ENCODE results near the gene CYB561D2. TPM values are rescaled to one million over a fixed set of nuclear protein-coding genes. Genes with fewer than 3 reads are reported as not detected.

Gene CYB561D2
- total RNA-seq, 1 experiment from 2014 or later: 9.5 TPM

GRCh38 chr3:50340448-50341329 lies 10.0 kb upstream of the CYB561D2 start, which contains the start of gene RASSF1 (continued):
- no peak for TF ChIP-seq ZBTB33 (IDR thresholded peaks at IDR 0.05; ENCODE audit: extremely low read depth, insufficient replicate concordance, low read length)
- no peak for TF ChIP-seq EZH2 (IDR thresholded peaks at IDR 0.05)

GRCh38 chr3:50341537-50341936 lies 9.1 kb upstream of the CYB561D2 start:
- no peak overlapping the region for H3K27ac ChIP-seq (ENCODE audit: low read depth, low read length)
- DNase-seq (ENCODE audit: low read depth, low spot score): no peak
- peaks cover 0 to 3% of the 10 kb centered on the region in 2 experiments; a peak in 1 of 4 replicates for H3K36me3 ChIP-seq (ENCODE audit: control insufficient read depth in 1 of 2, insufficient read depth in 2 of 2, low read length in 2 of 2)
- peak overlapping the region; percentile 95 for H3K4me2 ChIP-seq (ENCODE audit: low read length)
- no peak for ATAC-seq
- no peaks in the 10 kb centered on the region for H4K20me1 ChIP-seq (ENCODE audit: insufficient read depth)
- H3K9ac ChIP-seq (ENCODE audit: low read length): peak overlapping the region; percentile 98
- H3K4me3 ChIP-seq (replicated peaks in 1 of 2; ENCODE audit: low read depth in 1 of 2, low read length in 2 of 2): peak overlapping the region; percentile 62 to 89
- H3K9me2 ChIP-seq (ENCODE audit: insufficient read depth): no peaks in the 10 kb centered on the region
- intact Hi-C loops (cut with micrococcal nuclease): no loop called here
- ChIA-PET RAD21 (ENCODE audit: low non-redundant PET in 1 of 2, low total read pairs in 2 of 2, uncharacterized antibody in 2 of 2, unreplicated experiment in 2 of 2) (no interaction called here), POLR2A (interaction anchor here (0.8 to 1.3 kb wide), 2 partner anchors 9 to 40 kb away, joined by 3 to 11 read pairs; partner anchors contain the start of genes CYB561D2 and NPRL2), CTCF (no interaction called here)
- no peaks in the 10 kb centered on the region for H3K9me3 ChIP-seq (ENCODE audit: control insufficient read depth in 1 of 2, insufficient read depth in 1 of 2, low read depth in 1 of 2, low read length in 2 of 2)
- H3K4me1 ChIP-seq (ENCODE audit: control insufficient read depth in 1 of 2, insufficient read depth in 2 of 2, low read length in 2 of 2): peaks cover 28 to 56% of the 10 kb centered on the region in 2 experiments
- no TSS peak for BruUV-seq (replicated peaks)
- H2AFZ ChIP-seq (ENCODE audit: low read depth, low read length, poor library complexity, severe bottlenecking): no peak overlapping the region
- peaks cover 28% of the 10 kb centered on the region for H3K79me2 ChIP-seq (ENCODE audit: insufficient read depth, low read length)
- H3K27me3 ChIP-seq (ENCODE audit: insufficient read depth, low read length): no peaks in the 10 kb centered on the region
- no peak for TF ChIP-seq POLR2A (IDR thresholded peaks at IDR 0.05; ENCODE audit: borderline replicate concordance, extremely low read depth, insufficient read depth, insufficient read length)
- TF ChIP-seq ZFX (IDR thresholded peaks at IDR 0.05): no peak
- no peak for TF ChIP-seq YY1 (IDR thresholded peaks at IDR 0.05; ENCODE audit: extremely low read depth, insufficient replicate concordance, low read depth, low read length)
- no peak for TF ChIP-seq RAD21 (IDR thresholded peaks at IDR 0.05; ENCODE audit: low read depth)
- no peak for TF ChIP-seq ZNF274 (IDR thresholded peaks at IDR 0.05; ENCODE audit: low read depth, low read length)
- TF ChIP-seq EGR1 (IDR thresholded peaks at IDR 0.05; ENCODE audit: low read depth): no peak
- no peak for TF ChIP-seq ZBTB33 (IDR thresholded peaks at IDR 0.05; ENCODE audit: extremely low read depth, insufficient replicate concordance, low read length)
- TF ChIP-seq SRF (IDR thresholded peaks at IDR 0.05; ENCODE audit: low read depth): no peak
- TF ChIP-seq SP1 (IDR thresholded peaks at IDR 0.05; ENCODE audit: low read depth): no peak
- TF ChIP-seq EZH2 (IDR thresholded peaks at IDR 0.05): no peak
- TF ChIP-seq CEBPB (IDR thresholded peaks at IDR 0.05; ENCODE audit: low read depth): no peak
- TF ChIP-seq ATF3 (IDR thresholded peaks at IDR 0.05): no peak
- no peak for TF ChIP-seq TCF7L2 (IDR thresholded peaks at IDR 0.05; ENCODE audit: borderline replicate concordance, extremely low read depth, insufficient read depth, insufficient read length)
- no peak for TF ChIP-seq CTCF (IDR thresholded peaks at IDR 0.05 in 2 of 3, conservative IDR thresholded peaks at IDR 0.05 in 1 of 3; ENCODE audit: borderline replicate concordance in 1 of 3, insufficient read depth in 1 of 3, low read depth in 2 of 3, low read length in 2 of 3)
- TF ChIP-seq SIN3A (IDR thresholded peaks at IDR 0.05; ENCODE audit: low read depth): no peak

All from HCT116 (cell line).